Activated naive CD4-positive, alpha-beta T cell treated with anti-CD3 and anti-CD28 coated beads, Interleukin-2, amount 50 U/mL, for 72 hours (primary cell): ENCODE measurements around the gene BCAS3. TPM values are rescaled to one million over a fixed set of nuclear protein-coding genes. Genes with fewer than 3 reads are reported as not detected.
"Not testable (repeated sequence)": the region's sequence is repeated elsewhere in the genome, so short reads cannot be mapped to it uniquely, and the experiment has no call there.

Experiments used
- ATAC-seq, 2 donors: fragments of 150-1000 bp; cut with Tn5 transposase; 2 replicates each; pipeline ENCODE4 v1.10.0; 2021; ENCODE audit warnings: mild to moderate bottlenecking in 2 of 2, moderate library complexity in 2 of 2
- DNase-seq, 2 donors: peaks; one replicate each; pipeline ENCODE4 v3.0.0; 2021 to 2022; ENCODE audit warnings: low spot score in 2 of 2
- H3K27ac Mint-ChIP-seq, 2 donors: one replicate each; pipeline ENCODE4 v1.8.0; 2022; ENCODE audit warnings: mild to moderate bottlenecking in 2 of 2, mixed read lengths in 2 of 2
- H3K36me3 Mint-ChIP-seq, 2 donors: one replicate each; pipeline ENCODE4 v1.8.0; 2022; ENCODE audit warnings: mixed read lengths in 2 of 2
- H3K9me3 Mint-ChIP-seq, 2 donors: one replicate each; pipeline ENCODE4 v1.8.0; 2022; ENCODE audit warnings: mixed read lengths in 2 of 2
- total RNA-seq, 2 donors: library from RNA; stranded (reverse); gene quantifications; one replicate each; pipeline ENCODE4 v1.2.3, GENCODE V29; 2022

BCAS3 gene
- total RNA-seq, 2 donors from 2014 or later: 10.5 to 24.4 TPM

DNA sequence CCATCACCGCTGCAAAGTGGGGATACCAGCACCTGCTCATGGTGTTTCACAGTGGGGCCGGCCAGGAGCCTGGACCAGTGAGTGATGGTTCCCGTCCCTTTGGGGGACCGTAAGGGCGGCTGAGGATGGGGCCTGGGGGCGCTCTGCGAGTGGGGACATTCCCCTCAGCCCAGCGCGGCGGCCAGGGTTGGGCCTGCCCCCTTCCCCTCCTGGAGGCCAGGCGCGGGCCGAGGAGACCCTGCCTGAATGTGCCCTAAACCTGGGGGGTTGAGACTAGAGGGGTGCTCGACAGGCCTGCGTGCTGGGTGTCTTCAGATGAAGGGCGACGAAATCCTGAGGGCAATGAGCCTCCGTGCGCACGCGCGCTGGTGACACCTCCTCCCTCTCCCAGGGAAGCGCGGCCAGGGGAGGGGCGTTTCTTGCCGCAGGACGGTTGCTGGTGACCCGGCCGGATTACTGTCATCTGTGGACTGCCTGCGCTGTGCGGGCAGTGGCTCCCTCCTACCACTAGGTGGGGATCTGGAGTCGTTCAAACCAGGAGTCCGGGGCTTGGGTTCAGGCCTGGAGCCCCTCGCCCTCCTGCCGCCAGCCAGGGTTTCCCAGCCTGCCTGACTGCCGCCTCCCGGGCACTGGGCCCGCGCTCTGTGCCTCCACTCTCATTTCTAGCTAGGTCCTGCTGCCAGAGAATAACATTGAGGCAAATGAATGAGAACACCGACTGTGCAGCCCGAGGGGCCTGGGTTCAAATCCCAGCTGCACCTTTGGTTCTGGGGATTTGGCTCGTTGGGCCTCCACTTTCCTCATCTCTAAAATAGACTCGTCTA lies 739.1 kb downstream of the BCAS3 start:
- DNase-seq: peak; percentile 68
- ATAC-seq: peak; percentile 56 to 69
- no peak overlapping the region for H3K27ac Mint-ChIP-seq
- H3K36me3 Mint-ChIP-seq: no peaks in the 10 kb centered on the region
- H3K9me3 Mint-ChIP-seq: no peaks in the 10 kb centered on the region

DNA sequence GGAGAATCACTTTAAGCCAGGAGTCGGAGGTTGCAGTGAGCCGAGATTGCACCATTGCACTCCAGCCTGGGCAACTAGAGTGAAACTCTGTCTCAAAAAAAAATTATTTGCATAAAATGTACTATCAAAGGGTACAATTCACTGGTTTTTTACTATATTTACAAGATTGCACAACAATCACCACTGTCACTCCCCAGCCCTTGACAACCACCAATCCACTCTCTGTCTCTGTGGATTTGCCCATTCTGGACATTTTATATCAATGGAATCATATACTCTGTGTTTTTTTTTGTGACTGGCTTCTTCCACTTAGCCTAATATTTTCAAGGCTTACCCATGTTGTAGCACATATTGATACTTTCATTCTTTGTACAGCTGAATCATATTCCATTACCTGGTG lies 740.8 kb downstream of the BCAS3 start:
- H3K36me3 Mint-ChIP-seq: no peaks in the 10 kb centered on the region
- H3K9me3 Mint-ChIP-seq: no peaks in the 10 kb centered on the region

DNA sequence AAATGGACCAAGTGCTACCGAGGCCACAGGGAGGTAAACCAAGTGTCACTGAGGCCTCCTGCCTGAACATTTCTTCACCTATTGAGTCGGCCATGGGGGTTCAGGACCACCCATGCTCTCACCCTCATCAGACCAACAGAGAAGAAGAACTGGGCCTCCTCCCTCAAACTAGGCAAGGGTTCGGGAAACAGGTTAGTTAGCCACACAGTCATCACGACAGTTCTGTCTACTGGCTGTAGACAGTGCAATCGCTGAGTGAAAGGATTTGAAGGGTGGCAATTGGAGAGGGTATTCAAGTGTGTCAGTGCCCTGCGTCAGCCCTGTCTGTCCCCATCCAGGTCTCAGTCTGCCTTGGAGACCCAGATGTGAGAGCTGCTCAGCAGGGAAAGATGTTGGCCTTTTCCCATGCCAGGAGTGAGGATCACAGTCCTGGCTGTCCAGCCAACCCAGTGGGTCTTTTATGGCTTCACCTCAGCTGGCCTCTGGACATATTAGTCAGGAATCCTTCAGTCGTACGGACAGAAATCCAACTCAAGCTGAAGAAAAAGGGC lies 741.9 kb downstream of the BCAS3 start:
- no peaks in the 10 kb centered on the region for H3K36me3 Mint-ChIP-seq
- no peak overlapping the region for H3K27ac Mint-ChIP-seq
- H3K9me3 Mint-ChIP-seq: no peaks in the 10 kb centered on the region
- ATAC-seq: no peak
- no peak for DNase-seq

More for the DNA sequence above, 740.8 kb downstream of the BCAS3 start:
- no peak overlapping the region for H3K27ac Mint-ChIP-seq
- no peak for ATAC-seq
- DNase-seq: no peak

DNA sequence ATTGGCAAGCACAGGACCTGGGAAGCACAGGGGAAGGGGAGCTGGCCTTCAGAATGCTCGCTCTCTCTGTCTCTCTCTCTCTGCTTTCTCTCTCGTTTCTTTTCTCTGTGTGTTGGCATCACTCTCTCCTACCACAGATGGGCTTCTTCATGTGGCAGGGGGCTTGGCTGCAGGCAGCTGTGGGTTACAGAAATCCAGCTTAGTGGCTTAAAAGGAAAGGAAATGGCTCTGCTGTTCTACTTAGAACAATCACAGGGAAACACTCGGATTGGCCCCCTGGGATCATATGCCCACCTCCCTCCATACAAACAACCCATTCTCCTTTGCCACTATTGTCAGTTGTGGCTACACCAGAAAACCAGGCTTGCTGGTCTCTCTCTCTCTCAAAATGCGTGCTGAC lies 742.4 kb downstream of the BCAS3 start:
- Mint-ChIP-seq H3K9me3 (no peaks in the 10 kb centered on the region), H3K27ac (no peak overlapping the region), H3K36me3 (no peaks in the 10 kb centered on the region)
- no peak for ATAC-seq
- DNase-seq: no peak

DNA sequence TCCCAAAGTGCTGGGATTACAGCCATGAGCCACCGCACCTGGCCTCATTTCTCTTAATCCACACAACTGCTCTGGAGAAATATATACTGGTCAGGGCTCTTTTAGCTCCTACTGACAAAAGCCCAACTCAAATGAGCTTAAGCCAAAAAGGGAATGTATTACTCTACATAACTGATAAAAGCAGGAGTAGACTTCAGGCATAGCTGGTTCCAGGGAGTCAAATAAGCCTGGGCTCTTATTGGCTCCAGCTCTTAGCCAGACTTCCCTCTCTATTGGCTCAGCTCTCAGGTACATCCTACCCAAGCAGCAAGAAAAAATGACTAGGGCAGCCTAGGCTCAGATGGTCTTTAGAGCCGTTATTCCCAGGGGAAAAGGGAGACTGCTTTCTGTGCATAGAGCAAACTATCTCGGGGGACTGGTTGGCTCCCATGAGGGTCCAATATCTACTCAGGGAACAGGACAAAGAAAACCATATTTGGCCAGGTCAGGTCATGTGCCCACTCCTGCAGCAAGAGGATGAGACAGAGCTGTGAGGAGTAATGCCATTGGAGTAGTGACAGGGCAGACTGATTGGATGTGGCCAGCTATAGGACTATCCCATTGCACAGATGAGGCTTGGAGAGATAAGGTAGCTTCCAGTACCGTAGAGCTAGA lies 743.2 kb downstream of the BCAS3 start:
- H3K9me3 Mint-ChIP-seq: no peaks in the 10 kb centered on the region
- no peak overlapping the region for H3K27ac Mint-ChIP-seq
- ATAC-seq (no peak), DNase-seq (no peak)
- H3K36me3 Mint-ChIP-seq: no peaks in the 10 kb centered on the region

DNA sequence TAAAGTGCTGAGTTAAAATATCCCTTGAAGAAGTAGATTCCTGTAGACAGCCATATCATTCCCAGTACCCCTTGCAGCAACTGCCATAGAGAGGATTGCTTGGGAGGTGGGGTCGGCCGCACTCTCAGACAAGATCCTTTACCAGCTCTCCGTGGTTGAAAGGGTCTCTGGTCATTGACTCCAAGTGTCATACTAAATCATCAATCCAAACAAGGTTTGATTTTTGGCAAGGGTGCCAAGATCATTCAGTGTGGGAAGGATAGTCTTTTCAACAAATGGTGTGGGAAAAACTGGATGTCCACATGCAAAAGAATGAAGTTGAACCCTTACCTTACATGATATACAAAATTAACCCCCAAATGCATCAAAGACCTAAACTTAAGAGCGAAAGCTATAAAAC lies 743.8 kb downstream of the BCAS3 start:
- no peak for ATAC-seq

DNA sequence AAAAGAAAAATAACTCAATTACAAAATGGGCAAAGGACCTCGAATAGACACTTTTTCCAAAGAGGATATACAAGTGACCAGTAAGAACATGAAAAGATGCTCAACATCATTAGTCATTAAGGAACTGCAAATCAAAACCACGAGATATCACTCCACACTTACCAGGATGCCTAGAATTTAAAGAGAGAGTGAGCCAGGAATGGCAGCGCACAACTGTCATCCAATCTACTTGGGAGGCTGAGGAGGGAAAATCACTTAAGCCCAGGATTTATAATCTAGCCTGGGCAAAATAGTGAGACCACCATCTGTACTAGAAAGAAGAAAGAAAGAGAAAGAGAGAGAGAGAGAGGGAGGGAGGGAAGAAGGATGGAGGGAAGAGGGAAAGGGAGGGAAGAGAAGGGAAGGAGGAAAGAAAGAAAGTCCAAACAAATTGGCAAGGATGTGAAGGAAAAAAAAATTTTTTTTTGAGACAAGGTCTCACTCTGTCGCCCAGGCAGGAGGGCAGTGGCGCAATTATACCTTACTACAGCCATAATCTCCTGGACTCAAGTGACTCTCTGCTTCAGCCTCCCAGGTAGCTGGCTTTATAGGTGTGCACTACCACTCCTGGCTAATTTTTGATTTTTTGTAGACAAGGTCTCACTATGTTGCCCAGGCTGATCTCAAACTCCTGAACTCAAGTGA lies 744.6 kb downstream of the BCAS3 start:
- DNase-seq (no peak), ATAC-seq (no peak)
- Mint-ChIP-seq H3K9me3 (no peaks in the 10 kb centered on the region), H3K27ac (no peak overlapping the region), H3K36me3 (no peaks in the 10 kb centered on the region)

More for the DNA sequence above, 743.8 kb downstream of the BCAS3 start:
- DNase-seq: no peak
- H3K9me3 Mint-ChIP-seq: no peaks in the 10 kb centered on the region
- no peaks in the 10 kb centered on the region for H3K36me3 Mint-ChIP-seq
- no peak overlapping the region for H3K27ac Mint-ChIP-seq

DNA sequence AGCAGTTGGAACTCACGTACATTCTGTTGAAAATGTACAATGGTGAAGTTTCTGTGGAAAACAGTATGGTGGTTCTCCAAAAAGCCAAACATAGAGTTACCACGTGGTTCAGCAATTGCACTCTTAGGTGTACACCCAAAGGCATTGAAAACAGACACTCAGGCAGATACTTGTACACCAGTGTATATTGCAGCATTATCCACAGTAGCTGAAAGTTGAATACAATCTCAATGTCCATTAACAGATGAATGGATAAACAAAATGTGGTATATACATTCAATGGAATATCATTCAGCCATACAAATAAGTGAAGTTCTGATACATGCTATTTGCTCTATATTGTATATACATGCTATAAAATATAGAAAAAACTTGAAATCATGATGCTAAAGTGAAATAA lies 745.2 kb downstream of the BCAS3 start:
- no peaks in the 10 kb centered on the region for H3K36me3 Mint-ChIP-seq
- ATAC-seq: no peak

DNA sequence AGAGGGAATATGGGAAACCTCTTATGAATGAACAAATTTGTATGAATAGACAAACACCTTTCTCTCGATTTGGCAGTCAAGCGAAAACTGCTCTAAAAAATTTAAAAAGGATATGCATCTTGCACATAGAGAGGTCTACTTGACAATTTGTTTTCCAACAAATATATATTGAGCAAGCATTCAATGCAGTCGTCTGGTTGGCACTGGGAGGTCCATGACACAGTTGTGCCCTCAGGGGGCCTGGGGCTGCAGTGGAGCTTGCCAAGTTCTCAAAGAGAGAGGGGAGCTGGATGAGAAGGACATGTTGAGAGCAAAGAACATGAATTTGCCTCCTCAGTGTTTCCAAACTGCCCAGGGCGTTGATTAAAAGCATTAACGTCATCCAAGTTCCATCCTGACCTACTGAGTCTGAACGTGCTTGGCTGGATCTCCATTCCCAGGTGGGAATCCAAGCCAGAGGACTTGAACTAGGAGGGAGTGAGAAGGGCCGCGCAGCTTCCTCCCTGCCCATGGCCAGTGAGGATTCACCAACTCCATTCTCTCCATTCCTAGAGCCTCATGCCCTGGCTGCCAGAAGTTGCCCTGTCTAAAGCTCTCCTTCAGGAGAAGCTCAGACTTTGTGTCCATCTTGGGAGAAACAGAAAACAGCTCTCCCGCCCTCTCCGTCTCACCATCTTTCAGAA lies 746.5 kb downstream of the BCAS3 start:
- no peaks in the 10 kb centered on the region for H3K9me3 Mint-ChIP-seq
- H3K36me3 Mint-ChIP-seq: no peaks in the 10 kb centered on the region
- no peak overlapping the region for H3K27ac Mint-ChIP-seq
- DNase-seq (no peak), ATAC-seq (no peak)

More for the DNA sequence above, 745.2 kb downstream of the BCAS3 start:
- no peak overlapping the region for H3K27ac Mint-ChIP-seq
- no peaks in the 10 kb centered on the region for H3K9me3 Mint-ChIP-seq
- DNase-seq: no peak

DNA sequence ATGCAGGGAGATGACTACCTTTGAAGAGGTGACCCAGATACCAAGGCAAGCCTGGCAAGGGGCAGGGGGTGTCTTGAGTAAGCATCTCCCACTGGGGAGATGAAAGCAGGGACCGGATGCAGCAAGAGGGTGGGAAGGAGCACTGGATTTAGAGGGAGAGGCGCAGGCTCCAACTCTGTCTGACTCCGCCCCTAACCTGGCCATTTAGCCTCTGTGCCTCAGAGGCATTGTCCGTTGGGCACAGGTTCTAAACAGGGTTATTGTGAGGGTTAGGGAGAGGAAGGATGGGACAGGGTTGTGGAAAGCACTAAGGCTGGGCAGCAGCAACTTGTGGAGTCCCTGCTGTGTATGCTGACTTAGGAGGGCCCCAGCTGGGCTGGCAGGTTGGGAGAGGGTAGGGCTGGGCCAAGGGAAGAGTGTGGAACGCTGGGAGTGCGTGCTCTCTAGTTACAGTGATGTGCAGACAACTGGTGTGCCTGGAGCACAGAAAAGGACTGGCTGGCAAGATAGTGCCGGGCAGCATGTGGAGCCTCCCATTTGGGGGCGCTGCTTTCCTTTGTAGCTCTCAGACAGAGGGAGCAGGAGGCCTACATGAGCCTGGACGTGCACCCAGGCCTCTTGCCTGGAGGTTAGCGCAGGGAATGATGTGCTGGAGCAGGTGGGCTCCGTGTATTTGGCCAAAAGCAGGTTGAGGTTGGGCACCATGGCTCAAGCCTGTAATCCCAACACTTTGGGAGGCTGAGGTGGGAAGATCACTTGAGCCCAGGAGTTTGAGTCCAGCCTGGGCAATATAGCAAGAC lies 748.2 kb downstream of the BCAS3 start:
- no peak for ATAC-seq
- H3K36me3 Mint-ChIP-seq: no peaks in the 10 kb centered on the region
- no peak for DNase-seq
- no peak overlapping the region for H3K27ac Mint-ChIP-seq
- no peaks in the 10 kb centered on the region for H3K9me3 Mint-ChIP-seq

DNA sequence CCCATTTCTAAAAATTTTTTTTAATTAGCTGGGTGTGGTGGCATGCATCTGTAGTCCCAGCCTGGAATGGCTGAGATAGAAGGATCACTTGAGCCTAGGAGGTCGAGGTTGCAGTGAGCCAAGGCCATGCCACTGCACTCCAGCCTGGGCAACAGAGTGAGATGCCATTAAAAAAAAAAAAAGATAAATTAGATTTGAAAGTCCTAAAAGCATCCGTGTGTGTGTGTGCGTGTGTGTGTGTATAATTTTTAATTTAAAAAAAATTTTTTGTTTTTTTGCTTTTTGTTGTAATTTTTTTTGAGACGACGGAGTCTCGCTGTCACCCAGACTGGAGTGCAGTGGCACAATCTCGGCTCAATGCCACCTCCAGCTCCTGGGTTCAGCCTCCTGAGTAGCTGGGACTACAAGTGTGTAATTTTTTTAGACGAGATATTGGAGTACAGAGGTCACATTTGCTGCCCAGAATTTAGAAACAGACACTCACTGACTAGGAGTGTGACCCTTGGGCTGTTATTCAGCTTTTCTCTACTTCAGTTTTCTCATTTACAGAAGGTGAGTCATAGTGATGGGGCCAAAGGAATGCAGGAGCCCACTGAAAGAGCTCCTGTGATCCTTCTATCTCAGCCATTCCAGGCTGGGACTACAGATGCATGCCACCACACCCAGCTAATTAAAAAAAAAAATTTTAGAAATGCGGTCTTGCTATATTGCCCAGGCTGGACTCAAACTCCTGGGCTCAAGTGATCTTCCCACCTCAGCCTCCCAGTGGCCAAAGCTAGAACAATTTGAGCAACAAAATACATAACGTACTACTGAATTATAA lies 749.0 kb downstream of the BCAS3 start:
- H3K27ac Mint-ChIP-seq: no peak overlapping the region
- ATAC-seq: no peak

DNA sequence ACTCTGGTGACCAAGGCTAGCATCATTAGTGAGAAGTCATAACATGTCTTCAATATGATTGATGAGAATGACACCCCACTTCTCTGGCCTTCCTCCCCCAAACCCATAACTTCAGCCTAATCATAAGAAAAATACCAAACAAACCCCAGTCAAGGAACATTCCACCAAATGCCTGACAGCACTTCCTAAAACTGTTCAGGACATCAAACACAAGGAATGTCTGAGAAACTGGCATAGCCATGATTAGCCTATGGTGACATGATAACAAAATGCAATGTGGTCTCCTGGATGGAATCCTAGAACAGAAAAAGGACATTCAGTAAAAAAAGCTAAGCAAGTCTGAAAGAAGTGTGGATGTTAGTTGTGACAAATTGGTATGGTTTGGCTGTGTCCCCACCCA lies 749.9 kb downstream of the BCAS3 start:
- Mint-ChIP-seq H3K36me3 (no peaks in the 10 kb centered on the region), H3K27ac (no peak overlapping the region), H3K9me3 (no peaks in the 10 kb centered on the region)
- ATAC-seq (no peak), DNase-seq (no peak)

More for the DNA sequence above, 749.0 kb downstream of the BCAS3 start:
- Mint-ChIP-seq H3K36me3 (no peaks in the 10 kb centered on the region), H3K9me3 (no peaks in the 10 kb centered on the region)
- DNase-seq: no peak

DNA sequence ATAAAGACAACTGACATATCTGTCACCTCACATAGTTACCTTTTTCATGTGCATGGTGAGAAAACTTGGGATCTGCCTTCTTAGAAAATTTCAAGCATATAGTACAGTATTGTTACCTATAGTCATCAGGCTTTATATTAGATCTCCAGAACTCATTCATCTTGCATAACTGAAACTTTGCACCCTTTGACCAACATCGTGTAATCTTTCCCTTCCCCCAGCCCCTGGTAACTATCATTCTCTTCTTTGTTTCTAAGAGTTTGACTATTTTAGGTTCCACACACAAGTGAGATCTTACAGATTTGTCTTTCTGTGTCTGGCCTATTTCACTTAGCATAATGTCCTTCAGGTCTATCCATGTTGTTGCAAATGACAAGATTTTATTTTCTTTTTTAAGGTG lies 751.6 kb downstream of the BCAS3 start:
- H3K27ac Mint-ChIP-seq: no peak overlapping the region
- DNase-seq (no peak), ATAC-seq (no peak)
- no peaks in the 10 kb centered on the region for H3K9me3 Mint-ChIP-seq
- H3K36me3 Mint-ChIP-seq: no peaks in the 10 kb centered on the region

DNA sequence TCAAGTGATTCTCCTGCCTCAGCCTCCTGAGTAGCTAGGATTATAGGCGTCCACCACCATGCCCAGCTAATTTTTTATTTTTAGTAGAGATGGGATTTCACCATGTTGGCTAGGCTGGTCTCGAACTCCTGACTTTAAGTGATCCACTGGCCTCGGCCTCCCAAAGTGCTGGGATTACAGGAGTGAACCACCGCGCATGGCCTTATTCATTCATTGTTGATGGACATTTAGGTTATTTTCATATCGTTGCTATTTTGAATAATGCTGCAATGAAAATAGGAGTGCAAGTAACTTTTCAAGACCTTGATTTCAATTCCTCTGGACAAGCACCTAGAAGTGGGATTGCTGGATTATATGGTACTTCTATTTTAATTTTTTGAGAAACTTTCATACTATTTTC lies 752.2 kb downstream of the BCAS3 start:
- H3K27ac Mint-ChIP-seq, DNase-seq, H3K9me3 Mint-ChIP-seq, ATAC-seq, H3K36me3 Mint-ChIP-seq: not testable (repeated sequence)

DNA sequence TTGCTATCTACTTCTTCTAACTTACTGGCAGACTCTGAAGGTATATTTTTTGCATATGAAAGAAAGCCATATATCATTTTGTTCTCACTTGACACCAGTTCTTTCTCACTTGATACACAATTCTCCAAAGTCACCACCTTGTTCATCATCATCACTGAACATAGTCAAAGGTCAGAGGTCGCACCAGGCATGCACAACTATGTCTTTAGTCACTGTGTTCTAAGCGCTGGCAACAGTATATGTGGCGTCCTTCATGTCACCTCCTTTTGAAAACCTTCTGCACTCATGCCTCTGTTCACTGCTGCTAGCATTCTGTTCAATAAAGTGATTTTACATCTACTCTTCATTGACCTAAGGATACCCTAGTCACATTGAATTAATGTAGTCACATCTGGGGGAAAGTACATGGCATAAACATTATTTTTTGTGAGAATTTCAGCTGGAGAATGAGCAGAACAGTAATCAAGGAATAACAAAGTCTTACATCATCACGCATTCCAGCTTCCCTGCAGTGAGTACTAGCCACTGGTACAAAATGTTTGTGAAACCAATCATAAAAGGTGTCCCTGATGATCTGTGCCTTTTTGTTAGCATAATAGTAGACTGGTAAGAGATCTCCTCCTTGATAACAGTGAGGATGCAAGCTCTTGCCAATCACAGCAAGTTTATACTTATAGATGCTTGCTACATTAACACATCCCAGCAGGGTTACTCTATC lies 754.1 kb downstream of the BCAS3 start:
- ATAC-seq (no peak), DNase-seq (no peak)
- peaks cover 0 to 7% of the 10 kb centered on the region in 2 donors for H3K9me3 Mint-ChIP-seq
- H3K27ac Mint-ChIP-seq: no peak overlapping the region
- H3K36me3 Mint-ChIP-seq: no peaks in the 10 kb centered on the region
